ENCODE data around the gene HIGD1A.

HIGD1A gene

DNA sequence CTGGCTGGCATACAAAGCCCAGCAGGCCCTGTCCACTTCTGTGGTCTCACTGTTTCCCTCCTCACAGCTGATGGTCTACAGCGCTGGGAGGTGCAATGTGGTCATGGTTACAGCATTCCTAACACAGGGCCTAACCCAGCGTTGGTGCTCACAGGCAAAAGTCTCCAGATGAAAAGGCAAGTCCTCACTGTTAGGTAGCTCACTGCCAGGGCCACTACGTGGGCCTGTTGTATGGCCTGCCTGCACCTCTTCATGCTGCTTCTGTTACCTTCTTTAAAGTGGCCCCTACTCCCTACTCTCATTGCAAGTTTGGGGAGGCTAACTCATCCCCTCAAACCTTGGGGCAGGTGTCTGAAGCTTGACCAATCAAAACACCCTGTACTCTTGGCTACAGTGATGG lies 62.5 kb downstream of the HIGD1A start:
- H3K36me3 ChIP-seq (ENCODE audit: control insufficient read depth, insufficient read depth, low read length), result no peaks in the 10 kb centered on the region
- no peaks in the 10 kb centered on the region for H3K9me3 ChIP-seq (ENCODE audit: control insufficient read depth, low read length)
- H3K4me3 ChIP-seq (ENCODE audit: insufficient read depth, low read depth, low read length, poor library complexity, severe bottlenecking), result no peak overlapping the region
- no peaks in the 10 kb centered on the region for H3K27me3 ChIP-seq (replicated peaks; ENCODE audit: control insufficient read depth, insufficient read depth, low read length, poor library complexity, severe bottlenecking)
- no peak for DNase-seq
- peaks cover 3% of the 10 kb centered on the region for H3K4me1 ChIP-seq (ENCODE audit: control insufficient read depth, insufficient read depth, low read length, poor library complexity, severe bottlenecking)
- H3K27ac ChIP-seq (ENCODE audit: insufficient read depth, low read length, poor library complexity, severe bottlenecking), result no peak overlapping the region

DNA sequence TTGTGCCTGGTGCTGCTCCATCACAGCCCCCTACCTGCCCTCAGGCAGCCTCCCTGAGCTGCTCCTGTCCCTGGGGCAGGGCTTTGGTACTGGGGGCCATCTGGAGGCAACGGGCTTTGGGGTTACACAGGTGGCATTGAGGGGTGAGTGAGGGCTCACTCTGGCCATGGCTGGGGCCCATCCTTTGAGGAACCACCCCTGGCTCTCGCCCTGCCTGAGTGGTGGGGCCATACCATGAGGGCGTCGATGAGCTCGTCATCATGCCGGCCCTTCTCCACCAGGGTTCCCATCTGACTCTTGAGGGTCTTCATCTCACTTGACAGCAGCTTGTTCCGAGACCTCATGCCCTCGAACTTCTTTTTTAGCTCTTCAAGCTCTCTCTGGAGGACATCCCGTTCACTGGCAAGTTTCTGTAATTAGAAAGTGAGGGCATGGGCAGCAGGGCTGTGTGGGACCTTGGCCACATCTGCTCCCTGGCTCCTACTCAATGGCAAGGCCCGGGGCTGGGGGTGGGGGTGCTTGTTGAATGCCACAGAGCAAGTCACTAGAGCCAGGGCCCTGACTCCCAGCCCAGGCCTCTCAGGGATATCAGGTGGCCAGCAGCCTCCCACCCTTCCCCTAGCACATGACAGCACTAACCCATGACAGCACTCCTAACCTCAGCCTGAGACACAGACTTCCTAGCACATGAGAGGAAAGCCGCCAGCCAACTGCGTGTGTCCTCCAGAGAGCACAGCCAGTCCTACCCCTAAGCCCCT lies 64.7 kb downstream of the HIGD1A start:
- H3K36me3 ChIP-seq (ENCODE audit: control insufficient read depth, insufficient read depth, low read length), result no peaks in the 10 kb centered on the region
- no peaks in the 10 kb centered on the region for H3K27me3 ChIP-seq (replicated peaks; ENCODE audit: control insufficient read depth, insufficient read depth, low read length, poor library complexity, severe bottlenecking)
- H3K4me3 ChIP-seq (ENCODE audit: insufficient read depth, low read depth, low read length, poor library complexity, severe bottlenecking), result no peak overlapping the region
- H3K9me3 ChIP-seq (ENCODE audit: control insufficient read depth, low read length), result no peaks in the 10 kb centered on the region
- DNase-seq, result no peak
- no peaks in the 10 kb centered on the region for H3K4me1 ChIP-seq (ENCODE audit: control insufficient read depth, insufficient read depth, low read length, poor library complexity, severe bottlenecking)
- no peak overlapping the region for H3K27ac ChIP-seq (ENCODE audit: insufficient read depth, low read length, poor library complexity, severe bottlenecking)

DNA sequence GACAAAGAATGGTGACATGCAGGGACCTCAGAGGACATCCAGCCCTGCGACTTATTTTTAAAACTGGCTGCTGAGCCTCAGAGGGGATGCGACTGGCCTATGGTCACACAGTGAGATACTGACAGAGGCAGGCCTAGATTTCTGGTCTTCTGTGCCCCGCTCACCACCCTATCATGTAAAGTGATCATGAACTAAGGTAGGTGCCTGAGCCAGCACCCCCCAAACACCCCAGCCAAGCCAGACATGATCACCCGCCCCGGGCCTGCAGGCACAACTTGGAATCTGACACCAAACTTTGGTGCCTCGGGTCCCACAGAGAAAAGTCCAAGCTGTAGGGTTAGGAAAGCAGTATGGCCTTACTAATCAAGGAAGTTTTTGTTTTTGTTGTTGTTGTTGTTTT lies 67.8 kb downstream of the HIGD1A start:
- Histone ChIP-seq H3K36me3 (ENCODE audit: control insufficient read depth, insufficient read depth, low read length) (no peaks in the 10 kb centered on the region), H3K4me1 (ENCODE audit: control insufficient read depth, insufficient read depth, low read length, poor library complexity, severe bottlenecking) (no peaks in the 10 kb centered on the region), H3K4me3 (ENCODE audit: insufficient read depth, low read depth, low read length, poor library complexity, severe bottlenecking) (no peak overlapping the region), H3K27ac (ENCODE audit: insufficient read depth, low read length, poor library complexity, severe bottlenecking) (no peak overlapping the region), H3K27me3 (replicated peaks; ENCODE audit: control insufficient read depth, insufficient read depth, low read length, poor library complexity, severe bottlenecking) (no peaks in the 10 kb centered on the region), H3K9me3 (ENCODE audit: control insufficient read depth, low read length) (no peaks in the 10 kb centered on the region)
- DNase-seq, result no peak

DNA sequence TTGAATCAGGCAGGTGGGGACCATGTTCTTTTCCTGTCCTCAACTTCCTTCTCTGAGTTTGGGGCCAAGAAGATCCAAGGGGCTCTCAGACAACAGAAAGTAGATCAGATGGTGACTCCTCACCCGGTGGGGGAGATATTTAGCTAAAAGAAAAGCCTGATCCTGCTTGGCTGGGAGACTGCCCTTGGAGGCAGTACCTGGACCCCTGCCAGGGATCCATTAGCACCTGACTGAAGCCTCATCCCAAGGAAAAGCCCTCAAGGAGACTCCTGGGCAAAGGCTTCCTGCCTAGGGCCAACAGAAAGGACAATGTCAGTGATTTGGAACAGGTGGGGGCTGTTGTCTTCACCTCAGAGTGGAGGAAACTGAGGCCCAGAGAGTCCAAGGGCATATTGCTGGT lies 68.2 kb downstream of the HIGD1A start:
- Histone ChIP-seq H3K9me3 (ENCODE audit: control insufficient read depth, low read length) (no peaks in the 10 kb centered on the region), H3K27ac (ENCODE audit: insufficient read depth, low read length, poor library complexity, severe bottlenecking) (no peak overlapping the region), H3K4me3 (ENCODE audit: insufficient read depth, low read depth, low read length, poor library complexity, severe bottlenecking) (no peak overlapping the region), H3K27me3 (replicated peaks; ENCODE audit: control insufficient read depth, insufficient read depth, low read length, poor library complexity, severe bottlenecking) (no peaks in the 10 kb centered on the region), H3K36me3 (ENCODE audit: control insufficient read depth, insufficient read depth, low read length) (no peaks in the 10 kb centered on the region), H3K4me1 (ENCODE audit: control insufficient read depth, insufficient read depth, low read length, poor library complexity, severe bottlenecking) (no peaks in the 10 kb centered on the region)
- DNase-seq, result no peak

DNA sequence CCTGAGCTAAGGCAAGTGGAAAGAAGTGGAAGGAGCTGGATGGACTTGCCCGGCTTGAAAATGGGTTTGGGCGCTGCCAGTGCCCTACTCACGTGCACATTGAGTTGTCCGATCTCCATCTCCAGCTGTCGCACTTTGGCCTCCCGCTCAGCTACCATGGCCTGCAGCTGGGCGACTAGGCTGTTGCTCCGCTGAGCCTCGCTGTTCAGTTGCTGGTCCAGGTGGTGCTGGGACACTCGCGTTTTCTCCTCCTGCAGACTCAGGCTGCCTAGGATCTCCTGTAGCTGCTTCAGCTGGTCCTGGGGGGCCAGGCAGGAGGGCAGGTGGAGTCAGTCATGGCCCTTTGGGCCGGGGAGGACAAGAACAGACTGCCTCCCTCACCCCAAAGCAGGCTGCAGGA lies 68.7 kb downstream of the HIGD1A start:
- Histone ChIP-seq H3K36me3 (ENCODE audit: control insufficient read depth, insufficient read depth, low read length) (no peaks in the 10 kb centered on the region), H3K4me1 (ENCODE audit: control insufficient read depth, insufficient read depth, low read length, poor library complexity, severe bottlenecking) (no peaks in the 10 kb centered on the region), H3K27me3 (replicated peaks; ENCODE audit: control insufficient read depth, insufficient read depth, low read length, poor library complexity, severe bottlenecking) (no peaks in the 10 kb centered on the region), H3K4me3 (ENCODE audit: insufficient read depth, low read depth, low read length, poor library complexity, severe bottlenecking) (no peak overlapping the region), H3K27ac (ENCODE audit: insufficient read depth, low read length, poor library complexity, severe bottlenecking) (no peak overlapping the region), H3K9me3 (ENCODE audit: control insufficient read depth, low read length) (no peaks in the 10 kb centered on the region)
- no peak for DNase-seq

- Histone ChIP-seq H3K9me3 (ENCODE audit: control insufficient read depth, low read length) (no peaks in the 10 kb centered on the region), H3K27ac (ENCODE audit: insufficient read depth, low read length, poor library complexity, severe bottlenecking) (no peak overlapping the region), H3K4me3 (ENCODE audit: insufficient read depth, low read depth, low read length, poor library complexity, severe bottlenecking) (no peak overlapping the region), H3K27me3 (replicated peaks; ENCODE audit: control insufficient read depth, insufficient read depth, low read length, poor library complexity, severe bottlenecking) (no peaks in the 10 kb centered on the region), H3K36me3 (ENCODE audit: control insufficient read depth, insufficient read depth, low read length) (no peaks in the 10 kb centered on the region), H3K4me1 (ENCODE audit: control insufficient read depth, insufficient read depth, low read length, poor library complexity, severe bottlenecking) (no peaks in the 10 kb centered on the region)
- no peak for DNase-seq
Observed at GRCh38 chr3:42735019-42735418, 69.3 kb downstream of the HIGD1A start.

GRCh38 chr3:42734263-42734860 lies 69.9 kb downstream of the HIGD1A start:
- H3K4me3 ChIP-seq (ENCODE audit: insufficient read depth, low read depth, low read length, poor library complexity, severe bottlenecking), result no peak overlapping the region
- H3K27me3 ChIP-seq (replicated peaks; ENCODE audit: control insufficient read depth, insufficient read depth, low read length, poor library complexity, severe bottlenecking), result no peaks in the 10 kb centered on the region
- H3K27ac ChIP-seq (ENCODE audit: insufficient read depth, low read length, poor library complexity, severe bottlenecking), result no peak overlapping the region
- no peaks in the 10 kb centered on the region for H3K9me3 ChIP-seq (ENCODE audit: control insufficient read depth, low read length)
- H3K36me3 ChIP-seq (ENCODE audit: control insufficient read depth, insufficient read depth, low read length), result no peaks in the 10 kb centered on the region
- no peak for DNase-seq
- H3K4me1 ChIP-seq (ENCODE audit: control insufficient read depth, insufficient read depth, low read length, poor library complexity, severe bottlenecking), result no peaks in the 10 kb centered on the region

DNA sequence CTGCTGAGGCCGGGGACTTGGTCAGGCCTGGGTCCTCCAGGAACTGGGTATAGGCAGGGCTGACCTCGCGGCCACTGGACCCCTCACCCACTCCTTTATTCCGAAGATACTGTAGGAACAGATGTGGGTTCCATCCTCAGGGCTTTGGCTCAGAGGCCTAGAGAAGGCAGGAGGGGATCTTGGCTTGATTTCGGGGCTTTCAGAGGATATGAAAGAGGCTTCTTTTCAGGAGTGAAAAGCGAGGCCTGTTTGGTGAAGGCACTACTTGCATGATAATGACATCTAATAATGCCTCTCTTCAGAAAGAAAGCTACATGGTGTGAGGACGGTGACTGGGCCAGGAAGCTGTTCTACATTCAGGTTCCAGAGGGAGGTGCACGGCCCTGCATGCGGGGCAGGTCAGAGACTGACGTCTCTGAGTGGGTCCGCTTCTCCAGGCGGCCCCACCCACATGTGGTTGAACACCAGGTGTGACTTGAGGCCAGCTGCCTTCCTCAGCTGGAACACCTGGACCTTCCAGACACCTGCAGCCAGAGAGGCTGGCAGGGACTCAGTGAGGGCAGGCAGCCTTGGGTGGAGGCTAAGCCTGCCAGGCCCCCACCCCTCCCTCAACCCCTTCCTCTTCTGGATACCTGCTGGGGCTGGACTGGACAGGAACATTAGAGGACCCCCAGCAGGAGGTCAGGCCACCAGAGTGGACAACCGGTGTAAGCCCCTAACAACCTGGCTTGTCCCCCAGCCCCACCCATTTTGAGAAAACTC lies 70.6 kb downstream of the HIGD1A start:
- no peaks in the 10 kb centered on the region for H3K9me3 ChIP-seq (ENCODE audit: control insufficient read depth, low read length)
- no peaks in the 10 kb centered on the region for H3K27me3 ChIP-seq (replicated peaks; ENCODE audit: control insufficient read depth, insufficient read depth, low read length, poor library complexity, severe bottlenecking)
- no peaks in the 10 kb centered on the region for H3K4me1 ChIP-seq (ENCODE audit: control insufficient read depth, insufficient read depth, low read length, poor library complexity, severe bottlenecking)
- H3K36me3 ChIP-seq (ENCODE audit: control insufficient read depth, insufficient read depth, low read length), result no peaks in the 10 kb centered on the region
- no peak overlapping the region for H3K27ac ChIP-seq (ENCODE audit: insufficient read depth, low read length, poor library complexity, severe bottlenecking)
- DNase-seq, result no peak
- H3K4me3 ChIP-seq (ENCODE audit: insufficient read depth, low read depth, low read length, poor library complexity, severe bottlenecking), result no peak overlapping the region
